ENCODE measurements around the gene UBASH3A.

Gene UBASH3A

DNA sequence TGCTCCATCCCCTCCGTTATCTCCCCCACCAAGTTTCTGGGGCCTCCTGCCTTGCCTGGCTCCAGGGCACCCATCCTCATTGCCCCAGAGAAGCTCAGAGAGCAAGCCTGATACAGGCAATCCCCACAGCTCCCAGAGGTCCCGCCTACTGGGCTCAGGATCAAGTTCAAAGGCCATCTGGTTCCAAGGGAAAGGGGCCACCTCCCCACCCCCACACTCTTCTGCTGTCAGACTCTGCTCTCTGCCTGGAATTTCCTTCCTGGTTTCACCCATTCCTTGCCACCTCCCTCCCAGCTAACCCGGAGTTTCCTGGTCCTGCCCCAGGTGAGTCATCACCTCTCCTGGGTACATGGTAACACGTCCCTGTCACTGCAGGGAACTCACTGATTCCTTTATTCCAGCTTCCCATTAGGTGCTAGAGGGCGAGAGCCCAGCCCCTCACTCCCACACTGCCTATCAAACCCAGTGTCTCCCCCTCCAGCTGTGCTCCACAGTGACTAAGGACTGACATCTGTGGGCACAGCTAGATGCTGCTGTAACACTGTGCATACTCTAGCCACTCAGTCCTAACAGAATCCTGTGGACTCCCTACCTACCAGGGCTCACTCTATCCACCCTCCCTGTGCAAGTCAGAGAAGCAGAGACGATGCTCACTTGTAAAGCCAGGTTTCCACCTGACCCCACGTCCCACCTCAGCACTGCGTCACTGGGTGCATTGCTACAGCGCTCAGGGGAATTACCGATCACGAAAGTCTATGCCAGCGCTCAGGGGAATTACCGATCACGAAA, 70.5 kb downstream of the UBASH3A start (continued):
- TF ChIP-seq ZBTB6 (tag by site-specific recombination; IDR thresholded peaks at IDR 0.05) = no peak
- TF ChIP-seq ZNF776 (tag by site-specific recombination; IDR thresholded peaks at IDR 0.05; ENCODE audit: borderline replicate concordance) = no peak
- TF ChIP-seq ZFHX2 (tag by site-specific recombination; conservative IDR thresholded peaks at IDR 0.05) = peak; percentile 87
- no peak for TF ChIP-seq ZNF239 (tag by site-specific recombination; IDR thresholded peaks at IDR 0.05)
- no peak for TF ChIP-seq ZSCAN30 (tag by site-specific recombination; IDR thresholded peaks at IDR 0.05)
- no peak for TF ChIP-seq ZNF837 (tag by site-specific recombination; IDR thresholded peaks at IDR 0.05)
- no peak for TF ChIP-seq ZNF184 (tag by site-specific recombination; IDR thresholded peaks at IDR 0.05)
- no peak for TF ChIP-seq ZNF658 (tag by site-specific recombination; IDR thresholded peaks at IDR 0.05)
- peak; percentile 37 for TF ChIP-seq SP2 (tag by site-specific recombination; IDR thresholded peaks at IDR 0.05)

GRCh38 chr21:42475036-42475435, 71.3 kb downstream of the UBASH3A start:
- TF ChIP-seq ZNF19 (tag by site-specific recombination; IDR thresholded peaks at IDR 0.05; ENCODE audit: low read depth) = no peak
- TF ChIP-seq ZNF747 (tag by site-specific recombination; IDR thresholded peaks at IDR 0.05) = no peak
- no peak for TF ChIP-seq ZNF521 (tag by site-specific recombination; IDR thresholded peaks at IDR 0.05)
- no peak for TF ChIP-seq ZNF37A (tag by site-specific recombination; IDR thresholded peaks at IDR 0.05)
- TF ChIP-seq ZNF677 (tag by site-specific recombination; IDR thresholded peaks at IDR 0.05) = no peak
- no peak for TF ChIP-seq ZNF529 (tag by site-specific recombination; IDR thresholded peaks at IDR 0.05; ENCODE audit: insufficient replicate concordance)
- TF ChIP-seq ZNF626 (tag by site-specific recombination; IDR thresholded peaks at IDR 0.05) = no peak
- TF ChIP-seq FEZF1 (tag by site-specific recombination; IDR thresholded peaks at IDR 0.05) = no peak
- no peak for TF ChIP-seq ZNF354C (tag by site-specific recombination; IDR thresholded peaks at IDR 0.05; ENCODE audit: borderline replicate concordance, low read depth)
- TF ChIP-seq ZNF514 (tag by site-specific recombination; IDR thresholded peaks at IDR 0.05) = no peak
- no peak for TF ChIP-seq KLF7 (tag by site-specific recombination; IDR thresholded peaks at IDR 0.05; ENCODE audit: borderline replicate concordance)
- TF ChIP-seq ZNF132 (tag by site-specific recombination; IDR thresholded peaks at IDR 0.05; ENCODE audit: borderline replicate concordance) = no peak
- no peak for TF ChIP-seq IKZF3 (tag by site-specific recombination; IDR thresholded peaks at IDR 0.05)
- TF ChIP-seq ZNF121 (tag by site-specific recombination; IDR thresholded peaks at IDR 0.05) = no peak
- no peak for TF ChIP-seq SP7 (tag by site-specific recombination; IDR thresholded peaks at IDR 0.05)
- TF ChIP-seq ZNF654 (tag by site-specific recombination; IDR thresholded peaks at IDR 0.05; ENCODE audit: low read depth) = no peak
- TF ChIP-seq, protein P1, sequence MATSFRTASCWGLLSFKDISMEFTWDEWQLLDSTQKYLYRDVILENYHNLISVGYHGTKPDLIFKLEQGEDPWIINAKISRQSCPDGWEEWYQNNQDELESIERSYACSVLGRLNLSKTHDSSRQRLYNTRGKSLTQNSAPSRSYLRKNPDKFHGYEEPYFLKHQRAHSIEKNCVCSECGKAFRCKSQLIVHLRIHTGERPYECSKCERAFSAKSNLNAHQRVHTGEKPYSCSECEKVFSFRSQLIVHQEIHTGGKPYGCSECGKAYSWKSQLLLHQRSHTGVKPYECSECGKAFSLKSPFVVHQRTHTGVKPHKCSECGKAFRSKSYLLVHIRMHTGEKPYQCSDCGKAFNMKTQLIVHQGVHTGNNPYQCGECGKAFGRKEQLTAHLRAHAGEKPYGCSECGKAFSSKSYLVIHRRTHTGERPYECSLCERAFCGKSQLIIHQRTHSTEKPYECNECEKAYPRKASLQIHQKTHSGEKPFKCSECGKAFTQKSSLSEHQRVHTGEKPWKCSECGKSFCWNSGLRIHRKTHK (tag by site-specific recombination; IDR thresholded peaks at IDR 0.05) = no peak
- ChIA-PET POLR2A (no interaction called here), CTCF (no interaction called here)
- Histone ChIP-seq H3K36me3 (ENCODE audit: control insufficient read depth in 2 of 2, insufficient read depth in 1 of 2, low read length in 2 of 2) (no peaks in the 10 kb centered on the region), H3K4me3 (ENCODE audit: low read depth, low read length) (no peak overlapping the region), H3K27ac (ENCODE audit: extremely low read depth, low read depth, low read length) (no peak overlapping the region), H3K4me1 (ENCODE audit: control insufficient read depth, insufficient read depth, low read length) (no peaks in the 10 kb centered on the region), H3K9me3 (ENCODE audit: control insufficient read depth, insufficient read depth, low read depth, low read length) (no peaks in the 10 kb centered on the region)
